ENCODE measurements around the gene FAM156B.
"Not testable (repeated sequence)": the region's sequence is repeated elsewhere in the genome, so short reads cannot be mapped to it uniquely, and the experiment has no call there.

DNA sequence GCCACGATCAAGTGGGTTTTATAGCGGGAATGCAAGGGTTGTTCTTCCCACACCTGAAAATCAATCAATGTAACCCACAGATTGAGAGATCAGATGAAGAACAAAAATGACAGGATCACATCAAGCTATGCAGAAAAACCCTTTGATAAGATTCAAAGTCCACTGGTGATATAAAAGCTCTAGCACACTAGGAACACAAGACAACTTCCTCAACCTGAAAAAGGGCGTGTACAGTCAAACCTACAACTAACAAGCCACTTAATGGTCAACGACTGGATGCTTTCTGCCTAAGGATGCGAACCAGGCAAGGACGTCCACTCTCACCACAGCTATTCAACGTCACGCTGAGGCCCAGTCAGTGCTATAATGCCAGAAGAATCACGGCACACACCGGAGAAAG lies 52.8 kb downstream of the FAM156B start:
- TF ChIP-seq, protein P1, sequence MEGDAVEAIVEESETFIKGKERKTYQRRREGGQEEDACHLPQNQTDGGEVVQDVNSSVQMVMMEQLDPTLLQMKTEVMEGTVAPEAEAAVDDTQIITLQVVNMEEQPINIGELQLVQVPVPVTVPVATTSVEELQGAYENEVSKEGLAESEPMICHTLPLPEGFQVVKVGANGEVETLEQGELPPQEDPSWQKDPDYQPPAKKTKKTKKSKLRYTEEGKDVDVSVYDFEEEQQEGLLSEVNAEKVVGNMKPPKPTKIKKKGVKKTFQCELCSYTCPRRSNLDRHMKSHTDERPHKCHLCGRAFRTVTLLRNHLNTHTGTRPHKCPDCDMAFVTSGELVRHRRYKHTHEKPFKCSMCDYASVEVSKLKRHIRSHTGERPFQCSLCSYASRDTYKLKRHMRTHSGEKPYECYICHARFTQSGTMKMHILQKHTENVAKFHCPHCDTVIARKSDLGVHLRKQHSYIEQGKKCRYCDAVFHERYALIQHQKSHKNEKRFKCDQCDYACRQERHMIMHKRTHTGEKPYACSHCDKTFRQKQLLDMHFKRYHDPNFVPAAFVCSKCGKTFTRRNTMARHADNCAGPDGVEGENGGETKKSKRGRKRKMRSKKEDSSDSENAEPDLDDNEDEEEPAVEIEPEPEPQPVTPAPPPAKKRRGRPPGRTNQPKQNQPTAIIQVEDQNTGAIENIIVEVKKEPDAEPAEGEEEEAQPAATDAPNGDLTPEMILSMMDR (IDR thresholded peaks at IDR 0.05; ENCODE audit: low read depth, low read length, missing input control), result not testable (repeated sequence)
- TF ChIP-seq RAD21 (IDR thresholded peaks at IDR 0.05); EGR1 (IDR thresholded peaks at IDR 0.05; ENCODE audit: low read depth in 2 of 2); JUND (IDR thresholded peaks at IDR 0.05); YY1 (IDR thresholded peaks at IDR 0.05); FOXA2 (IDR thresholded peaks at IDR 0.05); TAF1 (conservative IDR thresholded peaks at IDR 0.05); GABPA (IDR thresholded peaks at IDR 0.05 in 1 of 2, conservative IDR thresholded peaks at IDR 0.05 in 1 of 2): not testable (repeated sequence)
- TF ChIP-seq, protein P2, sequence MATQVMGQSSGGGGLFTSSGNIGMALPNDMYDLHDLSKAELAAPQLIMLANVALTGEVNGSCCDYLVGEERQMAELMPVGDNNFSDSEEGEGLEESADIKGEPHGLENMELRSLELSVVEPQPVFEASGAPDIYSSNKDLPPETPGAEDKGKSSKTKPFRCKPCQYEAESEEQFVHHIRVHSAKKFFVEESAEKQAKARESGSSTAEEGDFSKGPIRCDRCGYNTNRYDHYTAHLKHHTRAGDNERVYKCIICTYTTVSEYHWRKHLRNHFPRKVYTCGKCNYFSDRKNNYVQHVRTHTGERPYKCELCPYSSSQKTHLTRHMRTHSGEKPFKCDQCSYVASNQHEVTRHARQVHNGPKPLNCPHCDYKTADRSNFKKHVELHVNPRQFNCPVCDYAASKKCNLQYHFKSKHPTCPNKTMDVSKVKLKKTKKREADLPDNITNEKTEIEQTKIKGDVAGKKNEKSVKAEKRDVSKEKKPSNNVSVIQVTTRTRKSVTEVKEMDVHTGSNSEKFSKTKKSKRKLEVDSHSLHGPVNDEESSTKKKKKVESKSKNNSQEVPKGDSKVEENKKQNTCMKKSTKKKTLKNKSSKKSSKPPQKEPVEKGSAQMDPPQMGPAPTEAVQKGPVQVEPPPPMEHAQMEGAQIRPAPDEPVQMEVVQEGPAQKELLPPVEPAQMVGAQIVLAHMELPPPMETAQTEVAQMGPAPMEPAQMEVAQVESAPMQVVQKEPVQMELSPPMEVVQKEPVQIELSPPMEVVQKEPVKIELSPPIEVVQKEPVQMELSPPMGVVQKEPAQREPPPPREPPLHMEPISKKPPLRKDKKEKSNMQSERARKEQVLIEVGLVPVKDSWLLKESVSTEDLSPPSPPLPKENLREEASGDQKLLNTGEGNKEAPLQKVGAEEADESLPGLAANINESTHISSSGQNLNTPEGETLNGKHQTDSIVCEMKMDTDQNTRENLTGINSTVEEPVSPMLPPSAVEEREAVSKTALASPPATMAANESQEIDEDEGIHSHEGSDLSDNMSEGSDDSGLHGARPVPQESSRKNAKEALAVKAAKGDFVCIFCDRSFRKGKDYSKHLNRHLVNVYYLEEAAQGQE (IDR thresholded peaks at IDR 0.05), result not testable (repeated sequence)
- TF ChIP-seq, protein P3, sequence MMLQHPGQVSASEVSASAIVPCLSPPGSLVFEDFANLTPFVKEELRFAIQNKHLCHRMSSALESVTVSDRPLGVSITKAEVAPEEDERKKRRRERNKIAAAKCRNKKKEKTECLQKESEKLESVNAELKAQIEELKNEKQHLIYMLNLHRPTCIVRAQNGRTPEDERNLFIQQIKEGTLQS (IDR thresholded peaks at IDR 0.05), result not testable (repeated sequence)
- TF ChIP-seq, protein P4, sequence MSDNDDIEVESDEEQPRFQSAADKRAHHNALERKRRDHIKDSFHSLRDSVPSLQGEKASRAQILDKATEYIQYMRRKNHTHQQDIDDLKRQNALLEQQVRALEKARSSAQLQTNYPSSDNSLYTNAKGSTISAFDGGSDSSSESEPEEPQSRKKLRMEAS (IDR thresholded peaks at IDR 0.05), result not testable (repeated sequence)

Measured in liver (tissue), 3 donors.